PC-9 (cell line): ENCODE measurements around the gene MMAB. TPM values are rescaled to one million over a fixed set of nuclear protein-coding genes. Genes with fewer than 3 reads are reported as not detected.

ENCODE experiments used
- BruUV-seq: library from RNA; stranded (reverse); fragments of 400-500 nt; replicated peaks from 2 replicates; lab custom pipeline; 2021; lab: Mats Ljungman, UMichigan
- CTCF ChIA-PET: fragments of 300-600 bp; sonication (Branson Sonifier 250); formaldehyde crosslinking; loops from one replicate; lab custom pipeline; 2022; ENCODE audit warnings: antibody characterized with exemption; lab: Charles Lee
- POLR2A ChIA-PET: fragments of 300-600 bp; sonication (Branson Sonifier 250); formaldehyde crosslinking; loops from one replicate; lab custom pipeline; 2022; ENCODE audit warnings: antibody characterized with exemption; ENCODE audit not compliant: unreplicated experiment; lab: Charles Lee
- DNase-seq, 2 experiments: peaks; one replicate each; pipeline versions ENCODE4 v3.0.0 to v3.0.0-alpha.2; 2015 to 2022; ENCODE audit warnings: mixed read lengths in 1 of 2
- H2AFZ ChIP-seq: fragments of 200-600 bp; sonication (generic); 2 replicates; pipeline ENCODE4 v1.8.1; 2017; ENCODE audit warnings: antibody characterized with exemption
- H3F3A ChIP-seq: fragments of 200-600 bp; sonication (generic); 2 replicates; pipeline ENCODE4 v1.8.1; 2017; ENCODE audit warnings: antibody characterized with exemption, mild to moderate bottlenecking, low read depth; ENCODE audit not compliant: insufficient read depth
- H3K27ac ChIP-seq: fragments of 200-600 bp; sonication (generic); 2 replicates; pipeline ENCODE4 v1.6.1; 2016; ENCODE audit warnings: mixed run types
- H3K27me3 ChIP-seq: fragments of 200-600 bp; sonication (generic); 2 replicates; pipeline ENCODE4 v1.6.1; 2016; ENCODE audit warnings: low read depth, mixed run types; ENCODE audit not compliant: insufficient read depth
- H3K36me3 ChIP-seq: fragments of 200-600 bp; sonication (generic); 2 replicates; pipeline ENCODE4 v1.6.1; 2016; ENCODE audit warnings: low read depth, mixed run types
- H3K4me1 ChIP-seq: fragments of 200-600 bp; sonication (generic); replicated peaks from 2 replicates; pipeline ENCODE4 v1.6.1; 2016; ENCODE audit warnings: mixed run types; ENCODE audit not compliant: insufficient read depth
- H3K4me2 ChIP-seq: fragments of 200-600 bp; sonication (generic); 2 replicates; pipeline ENCODE4 v1.6.1; 2017; ENCODE audit warnings: mixed run types
- H3K4me3 ChIP-seq: fragments of 200-600 bp; sonication (generic); 2 replicates; pipeline ENCODE4 v1.6.1; 2016; ENCODE audit warnings: mixed run types
- H3K79me2 ChIP-seq: fragments of 200-600 bp; sonication (generic); 2 replicates; pipeline ENCODE4 v1.6.1; 2017; ENCODE audit warnings: low read depth, mixed run types
- H3K9me2 ChIP-seq: fragments of 200-600 bp; sonication (generic); 2 replicates; pipeline ENCODE4 v1.8.1; 2017; ENCODE audit warnings: mild to moderate bottlenecking; ENCODE audit not compliant: insufficient read depth
- H3K9me3 ChIP-seq: fragments of 200-600 bp; sonication (generic); 2 replicates; pipeline ENCODE4 v1.8.1; 2016; ENCODE audit warnings: low read depth; ENCODE audit not compliant: insufficient read depth
- H4K20me1 ChIP-seq: fragments of 200-600 bp; sonication (generic); 2 replicates; pipeline ENCODE4 v1.8.1; 2017; ENCODE audit not compliant: insufficient read depth
- EZH2 ChIP-seq: fragments of 200-600 bp; sonication (generic); IDR thresholded peaks from 2 replicates; pipeline ENCODE4 v1.8.0; 2017; ENCODE audit warnings: antibody characterized with exemption, low read depth
- intact Hi-C: fragments of 100-400 bp; cut with micrococcal nuclease; formaldehyde crosslinking; loops from one replicate; pipeline ENCODE4 v1.10.0; 2022; ENCODE audit not compliant: unreplicated experiment
- total RNA-seq: library from RNA; stranded (reverse); gene quantifications from 2 replicates; pipeline ENCODE4 v1.2.3, GENCODE V29; 2021
- TF ChIP-seq, protein P1 (sequence below): fragments of 200-600 bp; sonication (generic); conservative IDR thresholded peaks from 2 replicates; pipeline ENCODE4 v1.6.1; 2017; ENCODE audit warnings: mixed run types, antibody characterized with exemption, mild to moderate bottlenecking, moderate library complexity

Gene MMAB
- total RNA-seq, 1 experiment from 2014 or later: 84.3 TPM

DNA sequence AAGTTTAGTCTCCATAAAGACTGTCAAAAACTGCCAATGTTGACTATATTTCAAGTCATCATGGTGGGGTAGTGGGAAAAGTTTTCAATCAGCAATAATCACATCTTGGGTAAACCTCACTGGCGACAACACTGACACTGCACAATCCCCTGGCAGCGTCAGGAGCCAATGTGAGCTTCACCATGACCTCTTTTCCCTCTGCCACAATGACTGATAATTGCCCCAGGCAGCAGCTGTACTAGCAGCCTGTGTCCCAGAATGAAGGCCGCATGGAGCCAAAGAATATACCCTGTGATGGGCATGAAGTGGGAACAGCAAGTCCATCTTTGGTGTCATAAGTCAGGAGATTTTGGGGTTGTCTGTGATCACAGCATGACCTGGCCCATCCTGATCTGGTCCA lies 5.3 kb downstream of the MMAB start:
- TF ChIP-seq, protein P1, sequence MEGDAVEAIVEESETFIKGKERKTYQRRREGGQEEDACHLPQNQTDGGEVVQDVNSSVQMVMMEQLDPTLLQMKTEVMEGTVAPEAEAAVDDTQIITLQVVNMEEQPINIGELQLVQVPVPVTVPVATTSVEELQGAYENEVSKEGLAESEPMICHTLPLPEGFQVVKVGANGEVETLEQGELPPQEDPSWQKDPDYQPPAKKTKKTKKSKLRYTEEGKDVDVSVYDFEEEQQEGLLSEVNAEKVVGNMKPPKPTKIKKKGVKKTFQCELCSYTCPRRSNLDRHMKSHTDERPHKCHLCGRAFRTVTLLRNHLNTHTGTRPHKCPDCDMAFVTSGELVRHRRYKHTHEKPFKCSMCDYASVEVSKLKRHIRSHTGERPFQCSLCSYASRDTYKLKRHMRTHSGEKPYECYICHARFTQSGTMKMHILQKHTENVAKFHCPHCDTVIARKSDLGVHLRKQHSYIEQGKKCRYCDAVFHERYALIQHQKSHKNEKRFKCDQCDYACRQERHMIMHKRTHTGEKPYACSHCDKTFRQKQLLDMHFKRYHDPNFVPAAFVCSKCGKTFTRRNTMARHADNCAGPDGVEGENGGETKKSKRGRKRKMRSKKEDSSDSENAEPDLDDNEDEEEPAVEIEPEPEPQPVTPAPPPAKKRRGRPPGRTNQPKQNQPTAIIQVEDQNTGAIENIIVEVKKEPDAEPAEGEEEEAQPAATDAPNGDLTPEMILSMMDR: no peak
- no peak for TF ChIP-seq EZH2
- no peak for DNase-seq
- Histone ChIP-seq H3K9me3 (no peaks in the 10 kb centered on the region), H3K4me1 (peaks cover 7% of the 10 kb centered on the region), H3K9me2 (no peaks in the 10 kb centered on the region), H3K79me2 (peaks cover 7% of the 10 kb centered on the region), H3K36me3 (0 out of 2 replicates have a peak, but pooled peaks cover 6% of the 10 kb centered on the region), H3K4me3 (no peak overlapping the region), H3K27ac (no peak overlapping the region), H3K27me3 (no peaks in the 10 kb centered on the region), H3K4me2 (no peak overlapping the region), H4K20me1 (no peaks in the 10 kb centered on the region; the same call in 1 of the 2 replicates), H3F3A (no peaks in the 10 kb centered on the region), H2AFZ (no peak overlapping the region)
- CTCF ChIA-PET: no interaction called here
- intact Hi-C loops: no loop called here
- POLR2A ChIA-PET: no interaction called here
- no TSS peak for BruUV-seq

DNA sequence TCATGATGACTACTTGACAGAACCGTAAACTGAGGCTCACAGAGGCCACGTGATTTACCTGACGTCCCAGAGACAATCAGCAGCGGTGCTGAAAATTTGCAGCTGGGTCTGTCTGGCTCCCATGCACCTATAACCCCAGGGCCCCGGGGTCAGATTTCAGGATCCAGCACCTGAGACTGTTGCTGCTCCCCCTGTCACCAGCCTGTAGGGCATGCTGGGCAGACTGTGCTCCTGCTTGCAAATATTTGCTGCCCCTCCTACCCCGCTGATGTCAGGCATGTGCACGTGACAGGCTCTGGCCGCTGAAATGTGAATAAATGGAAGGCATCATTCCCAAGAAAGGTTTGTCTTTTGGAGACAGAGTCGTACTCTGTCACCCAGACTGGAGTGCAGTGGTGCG lies 6.0 kb downstream of the MMAB start:
- Histone ChIP-seq H3F3A (no peaks in the 10 kb centered on the region), H3K4me2 (no peak overlapping the region), H3K27ac (no peak overlapping the region), H3K4me1 (peaks cover 2% of the 10 kb centered on the region; the same call in 1 of the 2 replicates), H3K4me3 (no peak overlapping the region), H3K9me3 (no peaks in the 10 kb centered on the region), H3K9me2 (no peaks in the 10 kb centered on the region), H3K36me3 (0 out of 2 replicates have a peak, but pooled peaks cover 6% of the 10 kb centered on the region), H3K27me3 (no peaks in the 10 kb centered on the region), H3K79me2 (peaks cover under 1% of the 10 kb centered on the region; the same call in 1 of the 2 replicates), H4K20me1 (no peaks in the 10 kb centered on the region; the same call in 1 of the 2 replicates), H2AFZ (no peak overlapping the region)
- TF ChIP-seq, protein P1: no peak
- no peak for TF ChIP-seq EZH2
- CTCF ChIA-PET: no interaction called here
- POLR2A ChIA-PET: no interaction called here
- intact Hi-C loops: no loop called here
- no TSS peak for BruUV-seq
- no peak for DNase-seq

DNA sequence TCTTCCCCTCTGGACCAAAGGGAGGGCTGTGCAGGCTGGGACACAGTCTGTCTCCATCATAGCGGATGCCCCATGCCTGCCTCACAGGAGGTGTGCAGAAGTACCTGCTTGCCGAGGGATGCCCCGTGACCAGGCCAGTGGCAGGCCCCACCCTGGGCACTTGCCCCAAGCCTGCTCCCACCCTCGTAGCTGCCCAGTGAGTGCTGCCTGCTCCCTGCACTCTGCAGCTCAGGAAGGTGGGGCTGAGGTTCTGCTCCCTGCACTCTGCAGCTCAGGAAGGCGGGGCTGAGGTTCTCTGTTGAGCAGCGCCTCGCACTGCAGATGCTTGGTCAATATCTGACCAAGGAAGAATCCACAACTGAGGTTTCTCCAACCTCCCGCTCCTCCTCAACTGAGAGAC lies 6.9 kb downstream of the MMAB start:
- H3K27me3 ChIP-seq: no peaks in the 10 kb centered on the region
- no peaks in the 10 kb centered on the region for H3K4me1 ChIP-seq
- no peak overlapping the region for H3K27ac ChIP-seq
- intact Hi-C loops: no loop called here
- H3K79me2 ChIP-seq: no peaks in the 10 kb centered on the region
- no peak for DNase-seq
- H3K9me2 ChIP-seq: no peaks in the 10 kb centered on the region
- POLR2A ChIA-PET: no interaction called here
- CTCF ChIA-PET: no interaction called here
- no peaks in the 10 kb centered on the region; the same call in 1 of the 2 replicates for H4K20me1 ChIP-seq
- BruUV-seq: no TSS peak
- H3K36me3 ChIP-seq: 0 out of 2 replicates have a peak, but pooled peaks cover 6% of the 10 kb centered on the region
- H3K4me2 ChIP-seq: no peak overlapping the region
- H3F3A ChIP-seq: no peaks in the 10 kb centered on the region
- H3K9me3 ChIP-seq: no peaks in the 10 kb centered on the region
- TF ChIP-seq, protein P1: no peak
- no peak for TF ChIP-seq EZH2
- no peak overlapping the region for H3K4me3 ChIP-seq
- H2AFZ ChIP-seq: no peak overlapping the region
